Measurements from ENCODE around the gene BICRA.
A peak's percentile ranks its signal among the peaks of the same experiment; 100 is the strongest.
"Not testable (repeated sequence)": the region's sequence is repeated elsewhere in the genome, so short reads cannot be mapped to it uniquely, and the experiment has no call there.

The BICRA gene

DNA sequence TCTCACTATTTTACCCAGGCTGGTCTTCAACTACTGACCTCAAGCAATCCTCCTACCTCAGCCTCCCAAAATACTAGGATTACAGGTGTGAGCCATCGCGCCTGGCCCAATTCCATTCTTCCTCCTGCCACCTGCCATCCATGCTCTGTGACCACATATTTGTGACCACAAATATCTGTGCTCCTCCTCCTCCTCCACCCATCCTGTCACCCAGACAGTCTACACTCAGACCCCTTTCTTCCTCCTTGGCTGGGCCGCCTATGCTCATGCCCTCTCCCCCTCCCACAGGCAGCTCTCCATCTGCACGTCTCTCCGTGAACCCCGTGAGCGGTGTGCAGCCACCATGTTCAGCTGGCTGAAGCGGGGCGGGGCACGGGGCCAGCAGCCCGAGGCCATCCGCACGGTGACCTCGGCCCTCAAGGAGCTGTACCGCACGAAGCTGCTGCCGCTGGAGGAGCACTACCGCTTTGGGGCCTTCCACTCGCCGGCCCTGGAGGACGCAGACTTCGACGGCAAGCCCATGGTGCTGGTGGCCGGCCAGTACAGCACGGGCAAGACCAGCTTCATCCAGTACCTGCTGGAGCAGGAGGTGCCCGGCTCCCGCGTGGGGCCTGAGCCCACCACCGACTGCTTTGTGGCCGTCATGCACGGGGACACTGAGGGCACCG lies 107.5 kb downstream of the BICRA start:
- no peak for DNase-seq

DNA sequence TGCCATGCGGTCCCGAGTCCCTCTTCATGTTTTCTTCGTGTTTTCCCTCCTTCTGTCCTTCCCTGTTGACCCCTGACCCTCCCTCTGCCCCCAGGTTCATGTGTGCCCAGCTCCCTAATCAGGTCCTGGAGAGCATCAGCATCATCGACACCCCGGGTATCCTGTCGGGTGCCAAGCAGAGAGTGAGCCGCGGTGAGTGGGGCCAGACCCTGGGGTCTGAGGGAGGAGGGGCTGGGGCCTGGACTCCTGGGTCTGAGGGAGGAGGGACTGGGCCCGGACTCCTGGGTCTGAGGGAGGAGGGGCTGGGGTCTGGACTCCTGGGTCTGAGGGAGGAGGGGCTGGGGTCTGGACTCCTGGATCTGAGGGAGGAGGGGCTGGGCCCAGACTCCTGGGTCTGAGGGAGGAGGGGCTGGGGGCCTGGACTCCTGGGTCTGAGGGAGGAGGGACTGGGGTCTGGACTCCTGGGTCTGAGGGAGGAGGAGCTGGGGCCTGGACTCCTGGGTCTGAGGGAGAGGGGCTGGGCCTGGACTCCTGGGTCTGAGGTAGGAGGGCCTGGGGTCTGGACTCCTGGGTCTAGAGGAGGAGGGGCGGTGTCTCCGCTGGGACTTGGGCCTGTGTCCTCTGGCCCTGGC lies 109.6 kb downstream of the BICRA start:
- not testable (repeated sequence) for DNase-seq

DNA sequence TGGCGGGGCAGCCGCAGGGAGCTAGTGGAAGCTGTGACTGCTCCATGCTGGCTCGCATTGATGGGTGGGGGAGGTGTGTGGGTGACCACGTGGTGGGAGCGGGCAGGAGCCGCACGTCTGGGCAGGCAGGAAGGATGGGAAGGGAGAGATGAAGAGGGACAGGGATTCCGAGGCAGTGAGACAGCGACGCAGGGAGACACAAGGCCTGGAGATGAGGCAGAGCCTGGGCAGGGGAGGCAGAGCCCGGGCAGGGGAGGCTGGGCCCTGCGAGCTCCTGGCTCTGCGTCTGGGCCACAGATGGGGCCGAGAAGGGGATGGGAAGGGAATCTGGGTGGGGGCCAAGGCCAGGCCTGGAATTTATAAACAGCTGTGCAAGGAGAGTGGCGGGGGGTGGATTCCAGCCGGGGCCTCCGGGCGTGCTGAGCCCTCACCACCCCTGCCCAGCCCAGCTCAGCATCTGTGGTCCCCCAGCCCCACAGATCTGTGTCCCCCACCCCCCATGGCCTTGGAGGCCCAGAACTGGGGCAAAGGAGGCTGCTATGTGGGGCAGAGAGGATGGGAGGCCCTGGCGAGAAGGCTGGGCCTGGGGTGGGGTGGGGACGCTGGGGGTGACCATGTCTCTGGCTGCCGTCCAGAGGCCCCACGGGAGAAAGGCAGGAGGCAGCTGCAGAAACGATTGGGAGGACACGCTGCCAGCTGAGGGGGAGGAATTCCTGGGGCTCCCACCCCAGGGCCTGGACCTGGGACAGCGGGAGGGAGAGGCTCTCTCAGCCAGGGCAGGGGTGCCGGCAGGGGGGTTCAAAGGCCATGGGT lies 110.3 kb downstream of the BICRA start:
- DNase-seq: no peak

DNA sequence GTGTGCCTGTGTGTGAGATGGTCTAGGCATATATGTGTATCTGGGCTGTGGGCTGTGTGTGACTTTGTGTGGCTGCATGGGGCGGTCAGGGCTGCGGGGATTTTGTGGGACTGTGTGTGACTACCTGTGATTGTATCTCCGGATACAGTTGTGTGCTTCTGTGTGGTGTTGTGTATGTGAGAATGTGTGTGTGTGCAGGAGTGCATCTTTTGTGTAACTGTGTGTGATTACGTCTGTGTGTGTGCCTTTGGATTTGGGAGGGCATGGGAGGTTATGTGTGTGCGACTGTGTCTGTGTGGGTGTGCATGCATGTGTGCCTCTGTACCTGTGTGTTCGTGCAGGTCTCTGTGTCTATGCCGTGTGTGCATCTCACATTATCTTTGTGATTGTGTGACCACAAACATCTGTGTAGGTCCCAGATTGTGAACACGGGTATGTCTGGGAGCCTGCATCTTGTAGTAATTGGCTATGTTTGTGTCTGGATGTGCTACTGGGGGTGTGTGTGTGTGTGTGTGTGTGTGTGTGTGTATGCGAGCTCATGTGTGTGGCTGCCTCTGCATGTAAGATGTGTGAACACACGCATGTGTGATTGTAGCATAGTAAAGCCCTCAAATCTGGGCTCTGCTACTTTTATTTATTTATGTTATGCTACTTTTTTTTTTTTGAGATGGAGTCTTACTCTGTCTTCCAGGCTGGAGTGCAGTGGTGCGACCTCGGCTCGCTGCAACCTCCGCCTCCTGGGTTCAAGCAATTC lies 111.9 kb downstream of the BICRA start:
- DNase-seq: no peak

DNA sequence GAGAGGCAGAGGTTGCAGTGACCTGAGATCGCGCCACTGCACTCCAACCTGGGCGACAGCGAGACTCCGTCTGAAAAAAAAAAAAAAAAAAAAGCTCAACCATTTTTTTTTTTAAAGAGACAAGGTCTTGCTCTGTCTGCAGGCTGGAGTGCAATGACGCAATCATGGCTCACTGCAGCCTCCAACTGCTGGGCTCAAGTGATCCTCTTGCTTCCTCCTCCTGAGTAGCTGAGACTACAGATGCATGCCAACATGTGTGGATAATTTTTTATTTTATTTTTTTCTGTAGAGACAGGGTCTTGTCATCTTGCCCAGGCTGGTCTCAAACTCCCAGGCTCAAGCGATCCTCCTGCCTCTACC lies 114.6 kb downstream of the BICRA start:
- no peak for DNase-seq

DNA sequence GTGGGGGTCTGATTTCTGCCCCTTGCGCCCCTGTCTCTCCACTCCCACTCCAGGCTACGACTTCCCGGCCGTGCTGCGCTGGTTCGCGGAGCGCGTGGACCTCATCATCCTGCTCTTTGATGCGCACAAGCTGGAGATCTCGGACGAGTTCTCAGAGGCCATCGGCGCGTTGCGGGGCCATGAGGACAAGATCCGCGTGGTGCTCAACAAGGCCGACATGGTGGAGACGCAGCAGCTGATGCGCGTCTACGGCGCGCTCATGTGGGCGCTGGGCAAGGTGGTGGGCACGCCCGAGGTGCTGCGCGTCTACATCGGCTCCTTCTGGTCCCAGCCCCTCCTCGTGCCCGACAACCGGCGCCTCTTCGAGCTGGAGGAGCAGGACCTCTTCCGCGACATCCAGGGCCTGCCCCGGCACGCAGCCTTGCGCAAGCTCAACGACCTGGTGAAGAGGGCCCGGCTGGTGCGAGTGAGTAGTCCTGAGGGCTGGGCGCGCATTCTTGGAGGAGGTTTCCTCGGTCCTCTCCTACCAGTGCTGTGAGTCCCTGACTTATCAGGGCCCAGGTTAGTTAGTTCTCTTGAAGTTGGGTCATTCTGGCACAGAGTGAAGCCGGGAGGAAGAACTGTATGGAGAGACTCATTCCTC lies 116.9 kb downstream of the BICRA start:
- DNase-seq: no peak

DNA sequence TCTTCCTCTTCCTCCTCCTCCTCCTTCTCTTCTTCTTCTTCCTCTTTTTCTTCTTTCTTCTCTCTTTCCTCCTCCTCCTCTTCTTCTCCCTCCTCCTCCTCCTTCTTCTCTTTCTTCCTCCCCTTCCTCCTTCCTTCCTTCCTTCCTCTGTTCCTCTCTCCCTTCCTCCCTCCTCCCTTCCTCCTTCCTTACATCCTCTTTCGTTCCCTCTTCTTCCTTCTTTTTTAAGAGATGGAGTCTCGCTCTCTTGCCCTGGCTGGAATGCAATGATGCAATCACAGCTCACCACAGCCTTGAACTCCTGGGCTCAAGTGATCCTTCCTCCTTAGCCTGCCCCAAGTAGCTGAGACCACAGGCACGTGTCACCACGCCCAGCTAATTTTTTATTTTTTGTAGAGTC lies 117.5 kb downstream of the BICRA start:
- no peak for DNase-seq

DNA sequence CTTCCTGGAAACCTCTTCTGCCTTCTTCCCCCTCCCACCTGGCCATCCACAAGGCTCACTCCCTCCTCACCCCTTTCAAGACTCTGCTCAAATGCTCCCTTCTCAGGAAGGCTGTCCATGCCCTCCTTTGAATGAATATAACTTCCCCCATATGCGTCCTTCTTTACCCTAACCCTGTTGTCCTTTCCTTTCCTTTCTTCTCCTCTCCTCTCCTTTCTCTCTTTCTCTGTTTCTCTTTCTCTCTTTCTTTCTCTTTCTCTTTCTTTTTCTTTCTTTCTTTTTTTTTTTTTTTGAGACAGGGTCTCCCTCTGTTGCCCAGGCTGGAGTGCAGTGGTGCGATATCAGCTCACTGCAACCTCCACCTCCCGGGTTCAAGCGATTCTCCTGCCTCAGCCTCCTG lies 119.4 kb downstream of the BICRA start:
- not testable (repeated sequence) for DNase-seq

DNA sequence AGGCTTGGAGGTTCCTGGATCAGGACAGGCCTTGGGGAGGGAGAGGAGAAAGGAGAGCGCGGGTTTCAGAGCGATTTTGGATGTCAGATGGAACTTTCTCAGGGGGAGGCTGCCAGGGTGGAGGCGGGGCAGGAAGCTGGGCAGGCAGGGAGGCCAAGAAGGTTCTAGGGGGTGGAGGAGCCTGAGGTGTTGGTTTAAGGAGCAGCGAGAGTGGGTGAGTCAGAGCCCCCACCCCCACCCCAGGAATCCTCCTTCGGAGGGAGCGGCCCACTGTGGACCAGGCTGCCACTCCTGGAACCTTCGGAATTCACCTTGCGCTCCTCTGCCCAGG lies 120.5 kb downstream of the BICRA start:
- DNase-seq: no peak

DNA sequence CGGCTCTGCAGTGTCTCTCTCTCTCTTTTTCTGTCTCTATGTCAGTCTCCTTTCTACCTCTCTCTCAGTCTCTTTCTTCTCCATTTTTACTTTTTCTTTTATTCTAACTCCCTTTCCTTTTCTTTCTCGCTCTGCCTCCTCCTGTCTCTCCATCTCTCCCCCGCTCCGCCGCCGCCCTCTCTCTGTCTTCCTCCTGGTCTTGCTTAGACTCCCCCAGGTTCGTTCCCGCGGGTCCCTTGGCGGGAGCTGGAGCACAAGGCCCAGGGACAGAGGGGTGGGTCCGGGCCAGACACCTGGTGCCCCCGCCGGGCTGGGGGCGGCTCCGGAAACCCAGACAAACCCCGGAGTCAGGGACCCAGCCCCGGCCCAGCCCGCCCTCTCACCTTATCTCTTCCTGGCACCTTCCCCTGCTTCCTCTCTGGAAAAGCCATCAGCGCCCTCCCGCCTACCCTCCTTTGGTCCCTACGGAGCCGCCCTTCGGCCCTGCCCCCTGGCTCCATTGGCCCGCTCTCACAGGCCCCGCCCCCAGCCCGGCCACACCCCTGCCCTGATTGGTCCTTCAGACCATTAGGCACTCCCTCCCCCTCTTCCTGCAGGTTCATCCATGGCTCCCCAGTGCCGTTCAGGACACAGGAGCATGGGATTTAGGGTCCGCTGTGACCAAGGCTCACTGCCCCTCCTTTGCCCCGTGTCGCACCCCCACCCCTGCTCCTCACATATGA lies 121.0 kb downstream of the BICRA start:
- peak; percentile 21 to 28 for DNase-seq

DNA sequence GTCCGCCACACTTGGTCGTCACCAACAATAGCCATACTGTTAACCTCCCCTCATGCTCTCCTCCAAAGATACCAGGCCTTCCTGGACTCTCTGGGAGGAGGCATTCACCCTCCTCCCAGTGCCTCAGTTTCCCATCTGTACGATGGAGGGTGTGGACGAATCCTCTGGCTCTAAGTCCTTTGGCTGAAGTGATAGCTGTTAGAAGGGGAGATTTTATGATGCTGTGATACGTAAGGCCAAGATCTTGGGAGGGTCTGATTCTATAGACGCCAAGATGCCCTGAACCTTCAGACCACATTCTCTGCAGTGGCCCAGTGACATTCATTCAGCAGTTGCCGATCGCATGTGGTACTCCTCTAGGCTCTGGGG lies 121.6 kb downstream of the BICRA start:
- DNase-seq: no peak

DNA sequence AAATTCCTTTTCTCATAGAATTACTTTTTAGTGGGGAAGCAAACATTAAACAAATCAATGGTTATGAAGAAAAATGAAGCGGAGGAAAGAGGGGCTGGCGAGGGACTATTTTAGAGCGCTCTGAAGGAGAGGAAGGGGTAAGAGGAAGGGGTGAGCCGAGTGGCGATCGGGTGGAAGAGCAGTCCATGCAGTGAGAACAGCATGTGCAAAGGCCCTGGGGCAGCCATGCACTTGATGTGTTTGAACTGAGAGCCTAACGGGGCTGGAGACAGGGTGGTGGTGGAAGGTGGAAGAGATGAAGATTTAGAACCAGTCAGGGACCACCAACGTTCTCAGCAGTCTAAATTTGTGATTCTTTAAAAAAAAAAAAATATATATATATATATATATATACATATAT lies 122.0 kb downstream of the BICRA start:
- DNase-seq: no peak

DNA sequence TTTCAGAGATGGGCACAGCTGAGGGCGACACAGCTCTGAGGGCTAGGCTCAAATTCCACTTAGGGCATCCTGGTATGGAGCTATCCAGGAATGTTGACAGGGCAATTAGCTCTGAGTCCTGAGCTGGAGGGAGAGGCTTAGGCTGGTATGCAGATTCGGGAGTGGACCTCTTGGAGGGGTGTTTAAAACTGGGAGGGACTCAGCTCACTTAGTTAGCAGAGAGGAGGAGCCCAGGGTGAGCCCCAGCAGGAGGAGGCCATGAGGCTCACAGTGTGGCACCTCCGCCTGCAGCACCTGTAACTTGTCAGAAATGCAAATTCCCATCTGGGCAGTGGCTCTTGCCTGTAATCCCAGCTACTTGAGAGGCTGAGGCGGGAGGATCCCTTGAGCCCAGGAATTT lies 126.2 kb downstream of the BICRA start:
- DNase-seq: no peak

DNA sequence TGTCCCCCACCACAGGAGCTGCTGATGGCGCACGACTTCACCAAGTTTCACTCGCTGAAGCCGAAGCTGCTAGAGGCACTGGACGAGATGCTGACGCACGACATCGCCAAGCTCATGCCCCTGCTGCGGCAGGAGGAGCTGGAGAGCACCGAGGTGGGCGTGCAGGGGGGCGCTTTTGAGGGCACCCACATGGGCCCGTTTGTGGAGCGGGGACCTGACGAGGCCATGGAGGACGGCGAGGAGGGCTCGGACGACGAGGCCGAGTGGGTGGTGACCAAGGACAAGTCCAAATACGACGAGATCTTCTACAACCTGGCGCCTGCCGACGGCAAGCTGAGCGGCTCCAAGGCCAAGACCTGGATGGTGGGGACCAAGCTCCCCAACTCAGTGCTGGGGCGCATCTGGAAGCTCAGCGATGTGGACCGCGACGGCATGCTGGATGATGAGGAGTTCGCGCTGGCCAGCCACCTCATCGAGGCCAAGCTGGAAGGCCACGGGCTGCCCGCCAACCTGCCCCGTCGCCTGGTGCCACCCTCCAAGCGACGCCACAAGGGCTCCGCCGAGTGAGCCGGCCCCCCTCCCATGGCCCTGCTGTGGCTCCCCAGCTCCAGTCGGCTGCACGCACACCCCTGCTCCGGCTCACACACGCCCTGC lies 132.1 kb downstream of the BICRA start:
- DNase-seq: no peak

DNA sequence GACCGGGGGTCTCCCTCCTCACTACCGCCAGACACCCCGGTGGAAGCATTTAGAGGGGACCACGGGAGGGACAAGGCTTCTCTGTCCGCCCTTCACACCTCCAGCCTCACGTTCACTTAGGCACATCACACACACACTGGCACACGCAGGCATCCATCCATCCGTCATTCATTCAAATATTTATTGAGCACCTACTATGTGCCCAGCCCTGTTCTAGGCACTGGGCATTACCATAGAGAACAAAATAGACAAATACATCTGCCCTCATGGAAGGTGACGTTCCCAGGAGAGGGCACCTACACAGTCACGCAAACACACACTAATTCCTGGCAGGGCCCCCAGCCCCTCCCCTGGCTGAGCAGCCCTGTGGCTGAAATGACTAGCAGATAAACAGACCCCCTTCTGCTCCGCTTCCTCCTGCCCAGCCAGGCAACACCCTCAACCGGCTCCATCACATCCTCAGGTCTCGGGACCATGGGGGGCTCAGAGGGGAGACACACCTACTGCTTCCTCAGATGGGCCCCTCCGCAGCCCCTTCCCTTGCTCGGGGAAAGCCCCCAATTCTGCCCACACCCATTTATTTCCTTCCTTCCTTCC lies 132.7 kb downstream of the BICRA start:
- no peak for DNase-seq

DNA sequence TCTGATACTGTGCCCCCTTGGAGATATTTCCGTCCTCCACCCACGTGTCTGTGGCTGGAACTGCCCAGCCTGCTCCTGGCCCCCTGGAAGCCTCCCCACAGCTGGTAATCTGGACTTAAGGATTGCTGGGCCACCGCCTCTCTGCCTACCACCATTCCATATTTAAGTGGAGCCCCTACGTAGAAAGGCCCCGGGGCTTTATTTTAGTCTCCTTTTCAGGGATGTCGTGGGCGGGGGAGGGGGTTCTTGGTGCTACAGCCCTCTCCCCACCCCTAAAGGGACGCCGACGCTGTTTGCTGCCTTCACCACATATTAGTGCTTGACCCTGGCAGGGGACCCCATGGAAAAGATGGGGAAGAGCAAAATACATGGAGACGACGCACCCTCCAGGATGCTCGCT lies 133.7 kb downstream of the BICRA start:
- no peak for DNase-seq

DNA sequence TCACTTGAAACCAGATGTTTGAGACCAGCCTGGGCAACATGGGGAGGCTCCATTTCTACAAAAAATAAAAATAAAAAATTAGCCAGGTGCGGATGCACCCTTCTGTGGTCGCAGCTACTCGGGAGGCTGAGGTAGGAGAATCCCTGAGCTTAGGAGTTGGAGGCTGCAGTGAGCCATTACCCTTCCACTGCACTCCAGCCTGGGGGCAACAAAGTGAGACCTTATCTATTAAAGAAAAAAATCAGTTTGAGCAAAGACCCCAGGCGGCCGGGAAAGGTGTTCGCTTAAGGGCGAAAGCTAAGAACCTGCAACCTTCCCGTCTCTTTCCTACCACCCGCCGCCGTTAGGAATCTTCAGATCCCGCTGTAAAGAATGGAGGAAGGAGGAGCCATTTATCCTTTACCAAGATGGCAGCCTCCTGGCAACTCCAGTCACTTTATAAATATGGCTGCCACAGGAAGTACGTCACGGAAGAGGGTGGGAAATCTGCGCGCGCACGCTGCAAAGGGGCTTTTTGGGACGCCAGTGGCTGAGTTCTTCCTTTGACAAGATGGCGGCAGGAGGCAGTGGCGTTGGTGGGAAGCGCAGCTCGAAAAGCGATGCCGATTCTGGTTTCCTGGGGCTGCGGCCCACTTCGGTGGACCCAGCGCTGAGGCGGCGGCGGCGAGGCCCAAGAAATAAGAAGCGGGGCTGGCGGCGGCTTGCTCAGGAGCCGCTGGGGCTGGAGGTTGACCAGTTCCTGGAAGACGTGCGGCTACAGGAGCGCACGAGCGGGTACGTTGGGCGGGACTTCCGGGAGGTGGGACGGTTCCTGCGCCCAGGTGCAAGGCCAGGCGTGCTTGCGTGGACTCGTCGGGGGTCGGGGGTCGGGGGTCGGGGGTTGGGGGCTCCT lies 136.3 kb downstream of the BICRA start, which contains the start of gene NOP53:
NOP53 (plus strand) TSS at position 537 of the 892 bp plus-strand sequence; CDS start at position 551, 14 bp downstream.
- peak; percentile 96 for DNase-seq

DNA sequence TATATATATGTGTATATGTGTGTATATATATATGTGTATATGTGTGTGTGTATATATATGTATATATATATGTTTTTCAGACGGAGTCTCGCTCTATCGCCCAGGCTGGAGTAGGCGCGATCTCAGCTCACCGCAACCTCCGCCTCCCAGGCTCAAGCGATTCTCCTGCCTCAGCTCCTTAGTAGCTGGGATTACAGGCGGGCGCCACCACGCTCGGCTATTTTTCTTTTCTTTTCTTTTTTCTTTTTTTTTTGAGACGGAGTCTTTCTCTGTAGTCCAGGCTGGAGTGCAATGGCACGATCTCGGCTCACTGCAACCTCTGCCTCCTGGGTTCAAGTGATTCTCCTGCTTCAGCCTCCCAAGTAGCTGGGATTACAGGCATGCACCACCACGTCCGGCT lies 137.2 kb downstream of the BICRA start:
- not testable (repeated sequence) for DNase-seq

DNA sequence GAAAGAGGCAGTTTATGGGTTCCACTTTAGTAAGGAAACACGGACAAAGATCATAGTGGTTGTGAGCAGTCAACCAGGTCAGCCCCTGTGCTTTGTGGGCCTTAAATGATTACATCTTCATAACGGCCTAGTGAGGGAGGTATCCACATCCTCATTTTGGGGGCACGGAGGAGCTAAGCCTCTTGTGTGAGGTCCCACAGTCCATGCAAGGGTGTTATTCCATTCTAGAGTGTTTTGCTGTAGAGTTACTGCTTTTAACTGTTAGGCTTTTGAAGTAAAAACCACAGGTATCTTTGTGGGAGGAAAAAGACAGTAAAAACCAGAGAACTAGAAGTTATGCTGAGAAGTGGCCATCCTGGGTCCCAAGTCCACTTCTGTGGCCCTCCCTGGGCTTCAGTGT lies 140.4 kb downstream of the BICRA start:
- no peak for DNase-seq

DNA sequence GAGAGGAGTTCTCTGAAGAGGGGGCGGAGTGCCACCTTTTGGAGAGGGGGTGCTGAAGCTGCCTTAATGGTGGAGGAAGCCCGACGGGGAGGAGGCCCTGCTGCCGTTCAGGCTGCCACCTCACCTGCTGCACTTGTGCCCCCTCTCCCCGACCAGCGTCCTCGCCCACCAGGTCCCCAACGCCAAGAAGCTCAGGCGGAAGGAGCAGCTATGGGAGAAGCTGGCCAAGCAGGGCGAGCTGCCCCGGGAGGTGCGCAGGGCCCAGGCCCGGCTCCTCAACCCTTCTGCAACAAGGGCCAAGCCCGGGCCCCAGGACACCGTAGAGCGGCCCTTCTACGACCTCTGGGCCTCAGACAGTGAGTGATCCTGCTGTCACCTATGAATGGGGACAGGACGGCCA lies 141.8 kb downstream of the BICRA start:
- no peak for DNase-seq
